Stimulated activated CD8-positive, alpha-beta memory T cell treated with anti-CD3 and anti-CD28 coated beads, Interleukin-12 subunit alpha, Interleukin-12 subunit beta, amount 100 ng/mL, for 4 hours (primary cell): ENCODE results near the gene WNT5B.
"Not testable (repeated sequence)": the region's sequence is repeated elsewhere in the genome, so short reads cannot be mapped to it uniquely, and the experiment has no call there.

Experiments used
- DNase-seq: peaks from one replicate; pipeline ENCODE4 v3.0.0-alpha.2; 2020; ENCODE audit warnings: low read depth

WNT5B gene

DNA sequence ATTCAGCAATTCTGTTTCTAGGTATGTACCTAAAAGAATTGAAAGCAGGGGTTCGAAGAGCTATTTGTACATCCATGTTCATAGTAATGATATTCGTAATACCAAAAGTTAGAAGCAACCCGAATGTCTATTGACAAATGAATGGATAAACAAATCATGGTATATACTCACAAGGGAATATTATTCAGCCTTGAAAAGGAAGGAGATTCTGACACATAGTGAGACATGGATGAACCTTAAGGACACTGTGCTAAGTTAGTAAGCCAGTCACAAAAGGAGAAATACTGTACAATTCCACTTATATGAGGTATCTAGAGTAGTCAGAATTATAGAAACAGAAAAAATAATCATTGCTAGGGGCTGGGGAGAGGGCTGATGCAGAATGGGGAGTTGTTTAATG is 30.3 kb upstream of the WNT5B start:
- DNase-seq: no peak

DNA sequence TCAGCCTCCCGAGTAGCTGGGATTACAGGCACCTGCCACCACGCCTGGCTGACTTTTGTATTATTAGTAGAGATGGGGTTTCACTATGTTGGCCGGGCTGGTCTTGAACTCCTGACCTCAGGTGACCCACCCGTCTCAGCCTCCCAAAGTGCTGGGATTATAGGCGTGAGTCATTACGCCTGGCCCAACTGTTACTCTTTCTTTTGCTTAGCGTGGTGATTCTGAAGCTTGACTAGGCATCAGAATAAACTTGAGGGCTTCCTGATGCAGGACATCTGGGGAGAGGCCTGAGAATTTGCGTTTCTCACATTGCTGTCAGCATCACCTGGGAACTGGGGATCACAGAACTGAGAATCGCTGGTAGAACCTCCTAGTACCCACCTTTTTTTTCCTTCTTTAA is 26.3 kb upstream of the WNT5B start:
- DNase-seq: not testable (repeated sequence)

GRCh38 chr12:1603269-1603993 is 25.6 kb upstream of the WNT5B start:
- no peak for DNase-seq

- no peak for DNase-seq
Measured at GRCh38 chr12:1604464-1604863, 24.6 kb upstream of the WNT5B start.

DNA sequence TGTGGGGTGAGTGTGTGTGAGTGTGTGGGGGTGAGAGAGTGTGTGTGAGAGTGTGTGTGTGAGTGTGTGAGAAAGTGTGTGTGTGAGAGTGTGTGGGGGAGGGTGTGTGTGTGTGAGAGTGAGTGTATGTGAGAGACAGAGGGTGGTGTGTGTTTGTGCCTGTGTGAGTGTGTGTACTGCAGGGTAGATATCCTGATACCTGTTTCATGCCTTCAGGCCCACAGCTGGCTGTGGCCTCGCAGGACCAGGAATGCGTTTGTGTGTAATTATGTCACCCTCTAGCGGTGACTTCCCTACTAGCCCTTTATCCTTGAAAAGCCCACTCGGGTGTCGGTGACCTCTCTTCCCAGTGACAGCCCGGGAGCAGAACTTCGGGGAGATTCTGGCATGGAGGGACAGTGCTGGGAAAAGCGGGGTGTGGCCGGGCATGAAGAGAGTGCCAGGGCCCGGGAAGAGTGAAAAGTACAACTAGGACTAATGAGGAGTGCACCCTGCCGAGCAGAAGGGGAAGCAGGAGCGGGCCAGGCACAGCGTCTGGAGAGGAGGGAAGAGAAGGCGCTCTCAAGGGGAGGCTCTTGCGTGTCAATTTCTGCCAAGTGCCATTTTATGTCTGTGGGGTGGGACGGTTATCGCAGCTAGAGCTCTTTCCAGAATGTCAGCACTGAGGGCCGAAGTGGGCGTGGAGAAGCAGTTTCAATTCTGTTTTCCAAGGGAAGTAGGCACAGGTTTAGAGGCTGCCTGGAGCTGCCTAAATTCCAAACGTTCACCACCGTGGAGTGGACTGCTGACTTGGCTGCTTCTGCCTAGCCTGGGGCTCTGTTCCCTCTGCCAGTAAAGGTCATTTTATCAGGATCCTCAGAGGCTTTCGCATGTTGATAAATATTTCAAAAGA is 23.7 kb upstream of the WNT5B start:
- no peak for DNase-seq

GRCh38 chr12:1606021-1606622 is 22.9 kb upstream of the WNT5B start:
- no peak for DNase-seq

- no peak for DNase-seq
Measured at GRCh38 chr12:1607940-1608712, 20.9 kb upstream of the WNT5B start.

- no peak for DNase-seq
Measured at GRCh38 chr12:1608713-1609119, 20.3 kb upstream of the WNT5B start.

DNA sequence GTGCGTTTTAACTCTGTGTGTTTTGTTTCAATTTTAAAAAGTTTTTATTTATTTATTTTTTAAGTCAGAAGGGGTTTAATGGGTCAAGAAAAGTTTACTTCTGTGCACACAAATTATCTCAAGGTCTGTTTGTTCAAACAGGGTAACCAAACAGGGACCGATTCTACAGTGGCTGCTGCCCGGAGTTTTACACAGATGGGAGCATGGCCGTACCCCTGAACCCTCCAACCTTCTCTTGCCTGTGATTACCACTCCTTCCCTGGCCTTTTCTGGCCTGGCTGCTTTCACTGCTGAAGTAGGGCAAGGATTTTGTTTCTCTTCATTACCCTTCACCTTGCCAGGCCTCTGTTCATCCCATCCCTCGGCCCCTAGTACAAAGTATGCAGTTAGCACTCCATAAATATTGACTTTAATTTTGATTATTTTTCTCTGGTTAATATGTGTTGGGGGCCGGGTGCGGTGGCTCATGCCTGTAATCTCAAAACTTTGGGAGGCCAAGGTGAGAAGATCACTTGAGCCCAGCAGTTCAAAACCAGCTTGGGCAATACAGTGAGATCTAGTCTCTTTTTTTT is 18.9 kb upstream of the WNT5B start:
- no peak for DNase-seq

GRCh38 chr12:1611803-1612572 is 17.0 kb upstream of the WNT5B start:
- no peak for DNase-seq

- no peak for DNase-seq
Measured at GRCh38 chr12:1613860-1614259, 15.2 kb upstream of the WNT5B start.

GRCh38 chr12:1614360-1614759 is 14.7 kb upstream of the WNT5B start:
- no peak for DNase-seq

- no peak for DNase-seq
Measured at GRCh38 chr12:1616233-1617066, 12.6 kb upstream of the WNT5B start.

DNA sequence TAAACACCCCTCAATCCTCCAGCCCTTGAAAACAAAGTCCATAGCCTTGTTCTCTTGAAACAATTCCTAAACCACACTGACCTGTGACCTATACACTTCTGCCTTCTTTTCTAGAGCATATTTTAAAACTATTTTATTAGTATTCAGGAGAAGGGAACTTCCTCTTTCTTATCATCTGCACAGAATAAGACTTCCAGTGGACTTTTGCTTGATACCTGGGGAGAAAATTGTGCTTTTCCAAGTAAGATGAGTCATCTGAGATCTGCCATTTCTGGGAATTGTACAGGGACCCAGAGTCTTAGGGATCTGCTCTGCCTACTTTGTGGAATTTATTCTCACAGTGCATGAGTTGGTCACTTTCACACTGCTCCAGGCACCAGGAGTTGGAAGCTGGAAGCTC is 10.5 kb upstream of the WNT5B start:
- no peak for DNase-seq

DNA sequence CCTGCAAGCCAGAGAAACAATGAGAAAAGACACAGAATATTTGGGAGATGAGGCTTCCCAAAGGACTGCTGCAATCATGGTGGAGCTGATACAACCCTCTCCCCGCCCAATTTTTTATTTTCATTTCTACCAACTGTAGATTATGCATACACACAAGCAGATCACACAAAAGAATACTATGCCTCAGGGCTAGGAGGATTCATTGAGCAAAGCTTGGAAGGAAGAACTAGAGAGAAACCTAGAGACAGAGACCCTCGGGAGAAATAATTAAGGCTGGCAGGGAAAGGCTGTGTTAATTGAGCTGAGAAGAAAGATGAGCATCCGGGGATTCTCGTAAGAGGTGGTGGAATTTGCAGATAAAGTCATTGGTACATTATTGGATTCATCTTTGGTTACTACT is 9.9 kb upstream of the WNT5B start:
- no peak for DNase-seq

- no peak for DNase-seq
Measured at GRCh38 chr12:1619587-1619986, 9.4 kb upstream of the WNT5B start.

- no peak for DNase-seq
Measured at GRCh38 chr12:1620092-1620491, 8.9 kb upstream of the WNT5B start.

- DNase-seq: no peak
Measured at GRCh38 chr12:1622406-1622805, 6.6 kb upstream of the WNT5B start.

GRCh38 chr12:1629338-1630132 is 504 bp downstream of the WNT5B start:
- no peak for DNase-seq
